SHP77 treated with DMSO at 0.1 percent for 48 hours (cell line): Measurements from ENCODE around the gene MPRIP.
A peak's percentile ranks its signal among the peaks of the same experiment; 100 is the strongest.

Experiments
- DNase-seq: peaks from one replicate; lab custom pipeline; 2025; lab: John Stamatoyannopoulos, UW

The MPRIP gene

DNA sequence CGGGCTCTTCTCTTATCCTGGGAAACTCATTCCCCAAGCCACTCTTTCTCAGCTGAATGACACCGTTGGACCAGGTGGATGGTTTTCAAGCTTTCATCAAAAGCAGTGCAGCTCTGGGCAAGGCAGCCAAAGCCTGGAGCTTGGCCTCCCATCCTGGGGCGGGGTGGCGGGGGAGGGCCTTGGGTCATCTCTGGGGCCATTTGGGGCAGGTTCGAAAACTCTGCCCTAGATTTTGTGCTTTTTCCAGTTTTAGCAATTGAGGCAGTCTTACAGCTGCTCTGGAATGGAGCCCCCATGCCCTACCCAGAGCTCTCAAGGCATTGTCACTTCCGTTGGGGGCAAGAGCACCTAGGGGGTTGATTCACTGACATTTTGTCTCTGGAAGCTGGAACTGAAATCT, 9.1 kb downstream of the MPRIP start:
- no peak for DNase-seq

DNA sequence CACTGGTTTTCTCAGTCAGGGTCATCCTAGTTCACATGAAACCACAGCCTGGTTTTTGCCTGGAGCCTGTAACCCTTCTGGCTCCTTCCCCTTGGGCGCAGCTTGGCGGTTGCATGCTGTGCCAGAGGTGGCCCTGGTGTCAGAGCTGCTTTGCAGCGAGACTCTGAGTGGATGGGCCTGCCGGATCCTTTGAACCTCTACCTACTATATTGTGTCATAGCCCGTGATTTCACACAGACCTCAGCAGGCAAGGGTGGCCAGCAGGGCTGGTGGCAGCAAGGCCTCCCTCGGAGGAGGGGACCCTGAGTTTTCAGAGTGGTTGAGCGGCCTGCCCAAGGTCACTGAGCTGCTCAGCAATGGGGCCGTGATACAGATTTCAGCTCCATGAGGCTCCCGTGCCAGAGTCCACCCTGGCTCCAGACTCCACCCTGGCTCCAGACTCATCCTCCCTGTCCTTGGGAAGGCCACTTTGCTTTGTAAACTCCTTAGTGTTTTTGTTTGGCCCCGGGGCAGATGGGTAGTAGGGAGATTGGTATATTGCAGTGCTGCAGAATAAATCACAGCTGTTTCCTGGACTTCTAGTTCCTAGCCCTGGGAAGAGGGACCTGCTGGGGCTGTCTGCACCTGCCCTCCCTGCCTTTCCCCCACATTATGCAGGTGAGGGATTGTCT, 9.7 kb downstream of the MPRIP start:
- DNase-seq, result no peak

DNA sequence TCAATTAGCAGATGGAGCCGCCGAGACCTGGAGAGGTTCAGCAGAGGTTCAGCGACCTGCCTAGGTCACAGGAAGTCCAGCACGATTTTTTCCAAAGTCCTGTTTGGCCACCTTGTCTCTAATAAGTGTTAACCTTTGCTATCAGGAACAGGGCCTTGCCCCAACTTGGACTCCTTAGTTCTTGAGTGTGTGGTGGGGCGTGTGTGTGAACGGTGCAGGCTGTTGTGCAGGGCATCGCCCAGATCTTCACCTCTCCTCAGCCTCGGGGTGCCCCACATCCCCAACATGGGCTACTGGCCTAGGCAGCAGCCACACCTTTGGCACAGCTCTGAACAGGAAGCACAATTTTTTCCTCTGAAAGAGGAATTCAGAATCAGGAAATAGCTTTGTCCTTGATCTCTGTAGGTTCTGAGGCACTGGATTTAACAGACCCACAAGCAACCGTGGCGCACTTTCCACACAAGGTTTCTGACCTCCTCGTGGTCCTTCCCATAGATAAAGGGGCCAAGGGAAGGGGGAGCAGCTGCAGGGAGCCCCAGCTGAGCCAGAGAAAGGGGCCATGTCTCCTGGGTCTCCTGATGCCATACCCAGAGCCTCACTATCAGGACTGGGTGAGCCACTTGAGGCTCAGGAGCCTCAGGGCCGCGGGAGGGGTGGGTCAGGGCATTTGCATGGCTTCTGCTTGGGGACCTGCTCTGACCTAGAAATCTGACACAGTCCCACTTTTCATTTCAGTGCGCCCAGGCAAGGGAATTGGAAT, 10.4 kb downstream of the MPRIP start:
- DNase-seq, result no peak

DNA sequence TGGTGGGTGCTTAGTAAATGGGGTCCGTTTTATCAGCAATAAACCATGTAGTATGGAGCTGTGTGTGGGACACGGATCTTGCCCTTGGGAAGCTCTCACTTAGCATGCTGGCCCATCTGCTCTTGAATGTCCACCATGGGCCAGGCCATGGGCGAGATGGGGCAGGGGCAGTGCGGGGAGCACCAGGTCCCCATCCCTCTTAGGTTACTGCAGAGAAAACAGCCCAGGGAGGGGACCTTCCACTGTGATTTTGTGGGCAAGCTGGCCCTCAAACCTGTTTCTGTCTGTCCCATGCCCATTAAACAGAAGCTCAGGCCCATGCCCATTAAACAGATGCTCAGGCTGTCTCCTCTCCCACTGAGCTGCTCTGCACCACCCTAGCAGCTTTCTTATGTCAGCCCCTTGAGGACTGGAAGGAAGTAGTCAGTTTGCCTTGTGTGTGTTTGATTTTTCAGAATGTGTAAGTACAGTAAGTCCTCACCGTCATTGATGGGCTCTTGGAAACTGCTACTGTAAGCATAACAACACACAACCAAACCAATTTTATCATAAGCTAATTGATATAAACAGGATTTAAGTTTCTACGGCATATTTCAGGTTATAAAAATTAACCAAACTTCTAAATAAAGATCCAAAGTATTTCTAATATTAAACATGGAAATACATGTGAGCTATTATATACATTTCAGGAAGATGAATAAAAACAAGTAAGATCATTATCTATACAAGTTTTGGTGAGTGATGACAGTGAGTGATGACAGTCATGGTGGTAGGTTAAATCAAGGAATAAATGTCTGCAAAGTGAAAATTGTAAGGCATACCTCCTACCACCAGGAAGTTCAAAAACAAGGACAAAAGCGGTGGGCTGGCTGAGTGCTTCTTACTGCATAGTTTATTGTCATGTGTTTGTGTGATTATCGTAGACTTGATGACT, 11.5 kb downstream of the MPRIP start:
- DNase-seq, result no peak

DNA sequence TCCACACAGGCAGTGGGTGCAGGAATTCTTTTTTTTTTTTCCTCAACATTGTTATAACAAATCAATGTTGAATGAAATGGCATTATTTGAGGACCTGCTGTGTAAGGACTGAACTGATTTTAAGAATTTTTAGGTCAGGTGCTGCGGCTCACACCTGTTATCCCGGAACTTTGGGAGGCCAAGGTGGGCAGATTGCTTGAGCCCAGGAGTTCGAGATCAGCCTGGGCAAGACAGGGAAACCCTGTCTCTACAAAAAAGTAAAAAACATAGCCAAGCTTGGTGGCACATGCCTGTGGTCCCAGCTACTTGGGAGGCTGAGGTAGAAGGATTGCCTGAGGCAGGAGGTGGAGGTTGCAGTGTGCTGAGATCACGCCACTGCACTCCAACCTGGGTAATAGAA, 12.4 kb downstream of the MPRIP start:
- DNase-seq, result no peak

DNA sequence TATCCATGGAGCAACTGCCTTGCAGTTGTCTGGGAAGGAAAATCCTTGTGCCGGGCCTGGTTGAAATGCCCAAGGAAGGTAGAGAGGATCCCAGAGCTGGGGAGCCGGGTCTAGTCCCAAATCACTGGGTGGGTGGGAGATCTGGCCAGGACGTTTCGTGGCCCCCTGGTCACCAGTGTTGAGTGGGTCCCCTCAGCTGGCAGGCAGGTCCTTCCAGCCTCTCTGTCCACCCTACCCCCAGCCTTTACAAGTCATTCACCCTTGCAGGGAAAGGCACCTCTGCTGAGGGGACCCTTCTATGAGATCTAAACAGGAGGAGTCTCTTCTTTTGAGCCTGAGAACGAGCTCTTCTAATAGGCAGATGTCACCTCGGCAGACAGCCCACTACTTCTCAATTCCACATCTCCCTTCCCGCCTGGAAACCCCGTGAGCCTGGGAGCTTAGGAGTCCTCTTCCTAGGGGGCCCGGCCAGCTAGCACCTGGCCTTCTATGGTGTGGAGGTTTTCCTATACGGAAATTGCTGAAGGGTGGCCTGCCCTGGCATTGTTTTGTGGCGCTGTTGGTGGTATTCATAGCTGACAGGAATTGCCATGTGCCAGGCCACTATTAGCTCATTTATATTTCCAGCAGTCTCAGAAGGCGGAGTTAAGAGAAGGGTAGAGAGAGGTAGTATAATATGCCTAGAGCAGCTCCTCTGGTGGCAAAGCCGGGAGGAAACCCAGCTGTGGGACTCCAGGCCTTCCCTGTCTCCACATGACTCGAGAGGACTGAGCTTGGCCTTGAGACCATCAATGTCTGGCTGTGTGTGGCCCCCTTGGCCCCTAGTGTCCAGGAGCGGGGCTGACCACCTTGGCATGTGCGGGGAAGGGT, 13.3 kb downstream of the MPRIP start:
- DNase-seq, result no peak

DNA sequence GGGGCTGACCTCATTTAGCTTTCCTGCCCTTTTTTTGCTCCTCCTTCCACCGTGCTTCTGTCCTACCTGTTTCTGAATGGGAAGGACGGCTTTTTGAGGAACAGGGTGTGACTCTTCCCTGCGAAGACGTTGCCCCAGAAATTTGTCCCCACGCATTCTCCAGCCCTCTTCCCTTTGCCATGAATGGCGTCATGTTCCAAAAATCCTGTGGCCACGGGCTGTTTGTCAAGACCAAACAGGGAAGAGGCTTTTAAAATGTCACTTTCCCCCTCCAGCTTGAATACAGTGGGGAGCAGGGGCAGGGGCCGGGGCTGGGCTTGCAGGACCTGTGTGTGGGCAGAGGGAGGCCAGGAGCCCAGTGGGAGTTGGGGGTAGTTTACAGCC, 13.9 kb downstream of the MPRIP start:
- DNase-seq, result no peak

DNA sequence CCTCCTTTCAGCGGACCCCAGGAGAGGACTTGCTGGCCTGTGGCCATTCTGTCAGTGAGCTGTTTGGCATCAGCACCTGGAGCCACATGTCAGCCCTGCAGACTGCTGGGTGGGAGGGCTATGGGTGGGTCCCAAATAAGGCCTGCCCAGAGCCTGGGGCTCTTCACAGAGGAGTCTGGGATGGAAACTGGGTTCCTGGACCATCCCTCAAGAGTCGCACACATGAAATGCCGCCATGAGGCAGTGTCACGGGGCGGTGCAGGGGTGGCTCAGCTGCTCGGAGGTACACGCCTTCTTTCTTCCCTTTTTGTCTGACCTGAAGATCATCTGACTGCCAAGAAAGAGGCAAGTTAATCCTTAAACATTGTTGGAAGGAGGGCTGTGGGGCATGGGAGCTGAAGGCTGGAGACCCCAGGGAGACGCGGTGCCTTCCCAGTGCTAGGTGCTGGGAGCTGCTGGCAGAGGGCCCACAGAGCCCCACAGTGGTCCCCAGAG, 14.8 kb downstream of the MPRIP start:
- no peak for DNase-seq

DNA sequence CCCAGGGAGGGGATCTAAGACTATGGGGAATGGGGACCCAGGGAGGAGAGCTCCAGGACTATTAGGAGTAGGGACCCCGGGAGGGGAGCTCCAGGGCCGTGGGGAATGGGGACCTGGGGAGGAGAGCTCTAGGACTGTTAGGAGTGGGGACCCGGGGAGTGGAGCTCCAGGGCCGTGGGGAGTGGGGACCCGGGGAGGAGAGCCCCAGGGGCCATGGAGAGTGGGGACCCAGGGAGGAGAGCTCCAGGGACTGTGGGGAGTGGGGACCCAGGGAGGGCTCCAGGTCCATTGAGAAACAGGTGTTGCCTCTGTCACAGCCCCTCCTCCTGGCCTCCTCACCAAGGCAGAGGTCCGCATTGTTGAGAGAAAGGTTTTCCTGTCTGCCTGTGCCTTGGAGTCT, 16.0 kb downstream of the MPRIP start:
- no peak for DNase-seq

DNA sequence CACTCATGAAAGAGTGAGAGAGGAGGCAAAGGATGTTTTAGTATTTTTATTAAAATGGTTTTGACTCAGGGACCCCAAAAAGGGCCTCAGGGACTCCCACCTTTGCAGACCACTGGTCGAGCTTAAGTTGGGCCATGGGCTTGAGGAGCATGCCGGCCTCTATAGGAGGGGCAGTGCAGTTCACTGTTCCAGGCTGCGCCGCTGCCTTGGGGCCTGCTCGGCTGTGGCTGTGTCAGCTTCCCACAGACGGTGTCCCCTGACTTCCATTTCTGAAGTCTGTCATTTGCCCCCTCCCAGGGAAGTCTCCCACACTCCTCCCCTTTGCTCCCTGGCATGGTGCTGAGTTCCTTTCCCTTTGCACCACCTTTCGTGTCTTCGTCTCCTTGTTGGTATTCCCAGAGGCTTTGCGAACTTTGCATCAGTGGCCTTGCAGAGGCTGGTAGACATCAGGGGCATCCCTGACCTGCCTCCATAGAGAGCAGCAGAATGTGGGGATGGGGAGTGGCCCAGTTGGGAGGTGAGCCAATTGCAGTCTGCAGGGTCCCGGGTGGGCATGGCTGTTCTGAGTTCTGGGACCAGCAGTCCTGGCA, 17.1 kb downstream of the MPRIP start:
- DNase-seq, result no peak

DNA sequence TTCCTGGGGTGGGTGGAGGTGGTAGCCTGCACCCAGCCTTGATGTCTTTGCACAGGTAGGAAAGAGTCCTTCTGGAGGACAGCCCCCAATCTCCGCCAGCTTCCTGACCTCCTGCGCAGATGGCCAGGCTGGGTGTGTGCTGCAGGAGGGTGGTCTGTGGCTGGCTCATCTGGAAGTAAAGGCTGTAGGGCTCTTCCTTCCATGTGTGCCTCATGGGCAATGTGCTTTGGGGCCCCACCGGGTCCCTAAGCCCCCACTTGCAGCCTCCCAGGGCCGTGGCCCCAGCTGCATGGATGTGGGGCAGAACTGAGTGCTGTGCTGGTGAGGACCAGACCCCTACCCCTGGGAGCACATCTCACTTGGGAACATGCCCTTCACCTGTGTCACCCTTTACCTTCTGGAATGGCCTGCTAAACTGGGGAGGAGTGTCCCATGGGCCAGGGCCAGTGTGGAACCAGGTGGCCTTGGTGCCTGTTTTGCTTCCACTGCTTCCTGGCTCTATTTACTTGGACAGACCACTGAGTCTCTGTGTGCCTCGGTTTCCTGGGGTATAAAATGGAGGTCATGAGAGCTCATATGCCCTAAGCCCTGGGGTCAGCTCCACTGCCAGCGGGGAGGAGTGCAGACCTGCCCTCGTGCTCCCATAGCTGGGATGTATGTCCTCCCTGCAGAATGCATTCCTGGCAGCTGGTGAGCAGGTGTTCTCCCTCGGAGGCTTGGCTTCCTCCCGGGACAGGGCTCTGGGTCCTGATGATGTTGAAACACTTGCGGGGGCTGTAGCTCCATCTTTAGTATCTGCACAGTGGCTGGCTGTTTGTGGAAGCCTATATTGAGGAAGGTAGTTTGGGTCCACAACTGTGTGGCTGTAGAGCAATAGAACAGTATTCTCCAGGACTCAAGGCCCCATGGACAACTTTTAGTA, 18.0 kb downstream of the MPRIP start:
- DNase-seq, result peak; percentile 41

DNA sequence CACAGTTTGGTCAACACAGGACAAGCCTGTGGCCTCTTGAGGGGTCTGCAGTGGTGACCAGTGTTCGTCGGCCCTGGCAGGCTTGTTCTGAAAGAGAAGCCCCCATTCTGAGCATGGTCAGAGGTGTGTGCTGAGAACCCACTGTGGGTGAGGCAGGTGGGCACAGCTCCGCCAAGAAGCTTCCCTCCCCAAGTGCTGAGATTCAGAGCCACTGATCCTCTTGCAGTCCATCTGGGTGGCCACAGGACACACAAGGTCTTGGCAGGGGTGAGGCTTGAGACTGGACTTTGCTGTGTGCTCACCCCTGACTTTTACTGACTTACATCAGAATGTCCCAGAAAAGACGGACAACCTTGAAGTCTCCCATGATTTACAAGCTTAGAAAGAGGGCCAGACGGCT, 18.7 kb downstream of the MPRIP start:
- no peak for DNase-seq

DNA sequence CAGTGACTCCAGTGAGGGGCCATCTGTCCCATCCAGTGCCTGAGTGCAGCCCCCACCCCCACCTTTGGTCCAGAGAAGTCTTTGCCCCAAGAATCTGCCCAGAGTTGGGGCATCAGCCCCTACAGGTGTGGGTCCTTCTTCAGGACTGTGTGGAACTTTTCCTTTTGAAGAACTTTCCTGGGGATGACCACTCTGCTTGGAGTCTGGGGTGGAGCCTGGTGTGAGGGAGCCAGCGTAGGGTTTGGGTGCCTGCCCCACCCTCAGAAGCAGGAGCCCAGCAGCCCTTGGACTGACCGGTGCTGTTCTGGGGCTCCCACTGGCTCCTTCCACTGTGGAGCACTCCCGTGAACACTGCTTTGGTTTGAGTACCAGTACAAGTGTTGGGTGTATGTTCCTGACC, 19.3 kb downstream of the MPRIP start:
- no peak for DNase-seq

DNA sequence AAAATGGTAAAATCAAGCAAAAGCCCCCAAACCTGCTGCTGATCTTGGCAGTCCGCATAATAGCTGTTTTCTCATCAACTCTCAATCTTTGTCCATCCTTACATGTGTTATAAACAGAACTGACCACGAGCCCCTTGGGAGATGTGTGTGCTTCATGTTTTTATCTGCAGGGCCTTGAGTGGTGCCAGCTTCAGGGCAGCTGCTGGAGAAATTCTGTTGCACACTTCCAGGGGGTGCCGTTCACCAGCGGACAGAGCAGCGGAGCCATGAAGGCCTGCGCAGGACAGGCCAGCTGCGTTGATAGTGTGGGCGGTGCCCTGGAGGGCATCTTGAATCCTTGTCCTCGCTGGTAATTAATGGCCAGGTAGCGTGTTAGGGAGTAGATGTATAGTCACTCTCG, 20.1 kb downstream of the MPRIP start:
- no peak for DNase-seq

DNA sequence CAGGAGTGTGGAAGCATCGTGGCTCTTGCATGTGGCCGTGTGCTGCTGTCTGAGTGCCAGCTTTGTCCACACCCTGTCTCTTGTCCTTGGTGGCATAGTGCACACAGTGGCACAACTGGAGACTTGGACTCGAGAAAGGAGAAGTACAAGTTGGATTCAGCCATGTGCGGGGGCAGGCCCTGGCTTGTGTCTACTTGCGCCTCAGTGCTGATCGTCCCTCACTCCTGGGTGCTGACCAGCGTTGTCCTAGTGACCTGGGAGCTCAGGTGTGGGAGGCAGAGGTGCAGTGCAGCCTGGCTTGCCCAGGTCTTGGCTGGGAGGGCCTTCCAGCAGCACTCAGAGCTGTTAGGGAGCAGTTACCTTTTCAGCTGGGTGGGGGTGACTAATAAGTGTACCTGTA, 20.6 kb downstream of the MPRIP start:
- no peak for DNase-seq

DNA sequence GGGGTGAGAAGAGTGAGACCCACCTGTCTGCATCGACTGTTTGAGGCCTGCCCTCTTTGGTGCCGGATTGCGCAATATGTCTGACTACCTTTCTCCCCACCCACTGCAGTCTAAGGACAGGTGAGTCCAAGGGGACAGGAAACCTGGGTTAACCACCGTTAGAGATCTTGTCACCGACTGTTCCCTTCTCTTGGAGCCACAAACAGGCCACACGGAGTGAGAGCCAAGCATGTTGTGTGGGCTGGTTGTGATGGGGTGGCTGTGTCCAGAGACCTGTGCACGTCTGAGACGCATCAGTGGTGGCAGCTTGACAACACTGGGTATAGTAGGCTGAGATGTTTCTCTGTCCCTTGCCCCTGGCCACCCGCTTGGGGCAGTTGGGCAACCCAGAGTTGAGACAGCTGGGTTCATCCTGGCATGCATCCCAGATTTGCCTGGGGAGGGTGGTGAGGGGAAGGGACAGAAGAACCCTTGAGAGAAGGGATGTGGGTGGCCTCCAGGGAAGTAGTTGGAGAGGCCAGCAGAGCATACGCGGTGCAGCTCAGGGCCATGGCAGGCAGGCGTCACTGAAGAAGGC, 21.4 kb downstream of the MPRIP start:
- peak; percentile 98 for DNase-seq

DNA sequence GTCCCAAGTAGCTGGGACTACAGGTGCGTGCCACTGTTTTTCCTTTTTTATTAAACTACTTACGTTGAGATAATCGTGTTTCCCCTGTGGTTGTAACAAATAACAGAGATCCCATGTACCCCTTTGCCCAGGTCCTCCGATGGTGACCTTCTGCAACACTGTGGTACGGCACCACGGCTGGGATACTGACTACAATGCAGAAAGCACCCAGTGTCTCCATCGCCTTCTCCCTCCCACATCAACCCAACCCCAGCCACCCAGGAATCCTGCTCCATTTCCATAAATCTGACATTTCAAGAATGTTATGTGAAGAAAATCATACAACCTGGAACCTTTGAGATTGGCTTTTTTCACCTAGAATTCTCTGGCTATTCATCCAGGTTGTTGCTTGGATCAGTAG, 22.1 kb downstream of the MPRIP start:
- no peak for DNase-seq

DNA sequence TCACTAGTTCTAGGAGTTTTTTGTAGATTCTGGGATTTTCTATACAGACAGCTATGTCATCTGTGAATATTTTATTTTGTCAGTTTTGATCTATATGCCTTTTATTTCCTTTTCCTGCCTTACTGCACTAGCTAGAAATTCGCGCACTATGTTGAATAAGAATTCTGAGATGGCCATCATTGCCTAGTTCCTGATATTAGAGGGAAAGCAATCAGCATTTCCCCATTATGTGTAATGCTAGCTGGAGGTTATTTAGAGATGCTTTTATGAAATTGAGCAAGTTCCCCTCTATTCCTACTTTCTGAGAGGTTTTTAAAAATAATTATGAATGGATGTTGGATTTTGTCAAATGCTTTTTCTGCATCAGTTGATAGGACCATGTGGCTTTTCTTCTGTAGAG, 23.8 kb downstream of the MPRIP start:
- no peak for DNase-seq

DNA sequence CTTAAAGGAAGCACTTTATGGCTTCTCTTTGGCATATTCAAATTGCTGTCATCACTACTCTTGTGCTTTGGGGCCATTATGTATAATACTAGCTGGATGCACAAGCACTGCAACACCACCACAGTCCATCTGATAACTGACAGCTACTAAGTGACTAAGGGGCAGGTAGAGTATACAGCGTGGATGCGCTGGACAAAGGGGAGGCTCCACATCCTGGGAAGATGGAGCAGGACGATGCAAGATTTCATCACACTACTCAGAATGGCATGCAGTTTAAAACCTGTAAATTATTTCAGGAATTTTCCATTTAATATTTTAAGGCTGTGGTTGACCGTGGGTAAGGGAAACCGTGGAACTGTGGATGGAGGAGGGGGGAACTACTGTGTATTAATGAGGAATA, 25.0 kb downstream of the MPRIP start:
- DNase-seq, result no peak

DNA sequence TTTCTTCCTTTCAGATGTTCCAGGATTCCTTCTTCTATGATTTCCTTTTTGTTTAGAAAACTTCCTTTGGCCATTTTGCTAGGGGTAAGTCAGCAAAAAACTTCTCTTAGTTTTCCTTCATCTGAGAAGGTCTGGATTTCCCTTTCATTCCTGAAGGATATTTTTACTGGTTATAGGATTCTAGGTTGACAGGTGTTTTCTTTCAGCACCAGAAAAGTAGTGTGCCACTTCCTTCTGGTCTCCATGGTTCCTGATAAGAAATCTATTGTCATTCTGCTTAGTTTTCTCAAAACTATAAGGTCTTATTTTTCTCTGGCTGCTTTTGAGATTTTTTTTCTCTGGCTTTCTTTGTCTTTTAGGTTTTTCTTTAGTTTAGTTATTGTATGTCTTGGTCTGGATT, 27.6 kb downstream of the MPRIP start:
- no peak for DNase-seq
